A549 treated with ZK216348 at 1 μM for 4 hours (cell line): ENCODE results near the gene VPS39. TPM values are rescaled to one million over a fixed set of nuclear protein-coding genes. Genes with fewer than 3 reads are reported as not detected.

ENCODE experiments used
- total RNA-seq: library from RNA; stranded (reverse); fragments of 200-300 nt; extraction: Qiagen RNA extraction; gene quantifications from 5 replicates; pipeline ENCODE4 v1.2.3, GENCODE V29; 2022; ENCODE audit warnings: low read depth

The VPS39 gene, protein sequence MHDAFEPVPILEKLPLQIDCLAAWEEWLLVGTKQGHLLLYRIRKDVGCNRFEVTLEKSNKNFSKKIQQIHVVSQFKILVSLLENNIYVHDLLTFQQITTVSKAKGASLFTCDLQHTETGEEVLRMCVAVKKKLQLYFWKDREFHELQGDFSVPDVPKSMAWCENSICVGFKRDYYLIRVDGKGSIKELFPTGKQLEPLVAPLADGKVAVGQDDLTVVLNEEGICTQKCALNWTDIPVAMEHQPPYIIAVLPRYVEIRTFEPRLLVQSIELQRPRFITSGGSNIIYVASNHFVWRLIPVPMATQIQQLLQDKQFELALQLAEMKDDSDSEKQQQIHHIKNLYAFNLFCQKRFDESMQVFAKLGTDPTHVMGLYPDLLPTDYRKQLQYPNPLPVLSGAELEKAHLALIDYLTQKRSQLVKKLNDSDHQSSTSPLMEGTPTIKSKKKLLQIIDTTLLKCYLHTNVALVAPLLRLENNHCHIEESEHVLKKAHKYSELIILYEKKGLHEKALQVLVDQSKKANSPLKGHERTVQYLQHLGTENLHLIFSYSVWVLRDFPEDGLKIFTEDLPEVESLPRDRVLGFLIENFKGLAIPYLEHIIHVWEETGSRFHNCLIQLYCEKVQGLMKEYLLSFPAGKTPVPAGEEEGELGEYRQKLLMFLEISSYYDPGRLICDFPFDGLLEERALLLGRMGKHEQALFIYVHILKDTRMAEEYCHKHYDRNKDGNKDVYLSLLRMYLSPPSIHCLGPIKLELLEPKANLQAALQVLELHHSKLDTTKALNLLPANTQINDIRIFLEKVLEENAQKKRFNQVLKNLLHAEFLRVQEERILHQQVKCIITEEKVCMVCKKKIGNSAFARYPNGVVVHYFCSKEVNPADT
- total RNA-seq, result 14.1 to 17.9 TPM (median 16.7 TPM) in 5 replicates

DNA sequence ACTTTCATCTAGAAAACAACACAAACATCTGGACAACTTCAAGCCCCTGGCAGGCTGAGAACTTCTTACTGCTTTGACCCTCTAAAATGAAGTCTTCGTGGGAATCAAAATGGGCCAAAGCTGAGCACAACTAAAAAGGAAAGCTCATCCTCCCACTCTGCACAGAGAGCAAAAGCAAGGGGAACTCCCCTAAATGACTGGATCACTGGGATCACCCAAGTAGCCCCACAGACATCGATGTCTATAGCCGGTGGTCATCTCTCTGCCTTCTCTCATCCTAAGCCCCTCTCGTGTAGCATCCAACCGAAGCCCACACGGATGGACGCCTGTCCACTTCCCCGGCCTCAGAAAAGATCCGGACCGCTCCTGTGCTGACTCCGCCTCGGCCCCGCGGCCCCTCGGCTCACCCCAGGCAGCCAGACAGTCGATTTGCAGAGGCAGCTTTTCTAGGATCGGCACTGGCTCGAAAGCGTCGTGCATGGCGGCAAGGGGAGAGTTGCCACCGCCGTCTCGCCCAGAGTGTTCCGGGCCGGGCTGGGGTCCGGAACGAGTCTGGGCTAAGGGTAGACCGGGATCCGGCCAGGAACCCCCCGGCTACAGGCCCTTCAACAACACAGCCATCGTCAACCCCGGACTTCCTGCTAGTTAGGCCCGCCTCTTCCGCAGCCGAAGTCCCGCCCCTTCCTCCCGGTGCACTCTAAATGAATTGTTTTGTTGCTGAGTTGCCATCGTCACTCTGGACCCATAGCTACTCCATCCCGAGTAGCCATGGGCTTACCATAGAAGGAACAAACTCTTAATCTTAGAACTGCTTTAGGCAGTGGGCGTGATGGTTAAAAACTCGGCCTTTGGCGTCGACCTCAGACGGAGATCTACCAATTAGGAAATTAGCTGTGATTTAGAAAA, at the start of gene VPS39:
VPS39 (minus strand) TSS at position 631 of the 906 bp plus-strand sequence; CDS start at position 480, 151 bp downstream.

DNA sequence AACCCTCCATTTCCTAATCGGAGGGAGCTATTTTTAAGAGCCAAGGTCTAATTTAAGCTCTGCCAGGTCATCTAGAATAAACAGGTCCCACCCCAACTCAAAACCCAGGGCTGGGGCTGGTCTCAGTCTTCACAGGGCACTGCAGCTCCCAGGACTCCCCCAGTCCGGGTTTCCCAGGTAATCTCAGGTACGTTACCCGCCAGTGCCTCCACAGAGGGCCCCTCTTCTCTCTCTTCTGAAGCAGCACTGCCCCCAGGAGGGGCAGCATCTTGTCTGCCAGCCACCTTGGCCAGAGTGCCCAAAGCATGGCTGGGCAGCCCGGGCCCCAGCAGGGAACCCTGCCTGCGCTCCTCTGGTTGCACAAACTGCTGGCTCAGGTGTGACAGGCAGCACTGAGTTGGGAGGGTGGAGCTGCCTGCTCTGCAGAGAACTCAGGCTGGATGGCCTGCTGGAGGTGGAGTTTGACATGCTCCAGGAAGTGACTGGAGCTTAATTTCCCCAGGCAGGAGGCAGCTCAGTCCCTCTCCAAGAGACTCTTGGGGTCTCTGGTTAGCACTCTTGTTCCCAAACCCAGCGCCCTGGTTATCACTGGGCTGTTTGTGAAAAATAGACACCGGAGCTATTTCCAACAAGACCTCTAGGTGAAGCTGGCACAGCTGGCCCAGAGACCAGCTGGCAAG, 51.7 kb downstream of the VPS39 start, which contains the start of gene PLA2G4F:
PLA2G4F (minus strand) TSS at position 394 of the 680 bp plus-strand sequence; CDS start at position 307, 87 bp downstream.

Other genes starting within 250 kb of the VPS39 start
- 9.4 to 12.9 TPM (median 11.9 TPM) in 5 replicates for gene EHD4, start 235.7 kb downstream of the VPS39 start, total RNA-seq
- not detected in 5 replicates for gene PLA2G4E, start 187.3 kb downstream of the VPS39 start, total RNA-seq
- gene PLA2G4D, start 113.7 kb downstream of the VPS39 start, total RNA-seq, result not detected in 5 replicates
- gene PLA2G4F, start 51.7 kb downstream of the VPS39 start, total RNA-seq, result not detected in 5 replicates
- gene GANC, start 64.9 kb upstream of the VPS39 start, total RNA-seq, result 5.6 to 11.0 TPM (median 6.8 TPM) in 5 replicates
- 23.9 to 41.2 TPM (median 26.0 TPM) in 5 replicates for gene TMEM87A, start 65.1 kb upstream of the VPS39 start, total RNA-seq
- 0.18 to 0.60 TPM (median 0.41 TPM) in 4 of 5 replicates, not detected in the other for gene CAPN3, start 151.2 kb upstream of the VPS39 start, total RNA-seq